Fibroblast of lung (primary cell): ENCODE measurements around the gene FANCG.

ENCODE experiments used
- CTCF ChIP-seq, 2 donors: IDR thresholded peaks in 1 of 2; conservative IDR thresholded peaks in 1 of 2; 1 replicate in 1 of 2; 2 replicates in 1 of 2; pipeline ENCODE4 v1.5.1; 2011 to 2012; ENCODE audit warnings: low read length in 2 of 2, control low read depth in 1 of 2, inconsistent platforms in 1 of 2, low read depth in 1 of 2, mild to moderate bottlenecking in 1 of 2
- EZH2 ChIP-seq: IDR thresholded peaks from 2 replicates; pipeline ENCODE4 v1.5.1; 2012; ENCODE audit warnings: low read length, control low read depth, mild to moderate bottlenecking; ENCODE audit errors: missing control alignments

- TF ChIP-seq CTCF (conservative IDR thresholded peaks at IDR 0.05 in 1 of 2, IDR thresholded peaks at IDR 0.05 in 1 of 2; ENCODE audit: low read depth in 1 of 2, low read length in 2 of 2) (no peak), EZH2 (no peak)
Measured at GRCh38 chr9:35072461-35073278, 7.1 kb downstream of the FANCG start, which contains the start of gene VCP.
